NCI-H2227 treated with DMSO at 0.1 percent for 48 hours (cell line): ENCODE data around the gene BMF.

Experiments used
- DNase-seq: peaks from one replicate; lab custom pipeline; 2025; lab: John Stamatoyannopoulos, UW

Gene BMF

GRCh38 chr15:40065166-40065565, 43.5 kb downstream of the BMF start:
- DNase-seq = no peak

GRCh38 chr15:40064231-40064894, 44.3 kb downstream of the BMF start:
- DNase-seq = no peak

- peak; percentile 30 for DNase-seq
Observed at GRCh38 chr15:40063563-40064011, 45.1 kb downstream of the BMF start.

- DNase-seq = no peak
Observed at GRCh38 chr15:40062816-40063562, 45.7 kb downstream of the BMF start.

- no peak for DNase-seq
Observed at GRCh38 chr15:40061212-40061901, 47.3 kb downstream of the BMF start.

GRCh38 chr15:40060236-40060961, 48.3 kb downstream of the BMF start:
- no peak for DNase-seq

- DNase-seq = no peak
Observed at GRCh38 chr15:40059821-40060220, 48.9 kb downstream of the BMF start.

- DNase-seq = no peak
Observed at GRCh38 chr15:40058476-40059140, 50.1 kb downstream of the BMF start.

GRCh38 chr15:40055576-40056293, 52.9 kb downstream of the BMF start:
- no peak for DNase-seq

- no peak for DNase-seq
Observed at GRCh38 chr15:40054855-40055575, 53.7 kb downstream of the BMF start.

- DNase-seq = no peak
Observed at GRCh38 chr15:40054605-40054854, 54.1 kb downstream of the BMF start.

- DNase-seq = no peak
Observed at GRCh38 chr15:40053831-40054604, 54.7 kb downstream of the BMF start.

- DNase-seq = no peak
Observed at GRCh38 chr15:40053079-40053830, 55.4 kb downstream of the BMF start.

GRCh38 chr15:40052604-40053003, 56.1 kb downstream of the BMF start:
- DNase-seq = no peak

GRCh38 chr15:40051616-40052415, 56.9 kb downstream of the BMF start:
- no peak for DNase-seq

- DNase-seq = no peak
Observed at GRCh38 chr15:40050788-40051470, 57.8 kb downstream of the BMF start.

GRCh38 chr15:40048926-40049475, 59.7 kb downstream of the BMF start:
- no peak for DNase-seq
